Measurements from ENCODE around the gene PCDHB10.
A peak's percentile ranks its signal among the peaks of the same experiment; 100 is the strongest.
"Not testable (repeated sequence)": the region's sequence is repeated elsewhere in the genome, so short reads cannot be mapped to it uniquely, and the experiment has no call there.

PCDHB10 gene

DNA sequence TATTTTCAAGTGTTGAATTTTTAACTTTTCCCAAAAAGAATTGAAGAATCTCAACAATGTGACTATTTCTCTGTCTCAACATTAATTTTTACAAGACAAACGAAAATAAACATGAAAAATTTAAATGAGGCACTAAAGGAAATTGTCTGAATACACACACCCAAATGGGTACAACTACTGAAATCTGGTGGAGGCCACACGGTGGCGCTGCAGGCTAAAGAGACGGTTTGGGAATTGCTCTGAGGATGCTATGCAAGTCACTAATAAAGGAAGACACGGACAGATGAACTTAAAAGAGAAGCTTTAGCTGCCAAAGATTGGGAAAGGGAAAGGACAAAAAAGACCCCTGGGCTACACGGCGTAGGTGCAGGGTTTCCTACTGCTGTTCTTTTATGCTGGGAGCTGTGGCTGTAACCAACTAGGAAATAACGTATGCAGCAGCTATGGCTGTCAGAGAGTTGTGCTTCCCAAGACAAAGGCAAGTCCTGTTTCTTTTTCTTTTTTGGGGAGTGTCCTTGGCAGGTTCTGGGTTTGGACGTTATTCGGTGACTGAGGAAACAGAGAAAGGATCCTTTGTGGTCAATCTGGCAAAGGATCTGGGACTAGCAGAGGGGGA is at the start of gene PCDHB10:
Gene PCDHB10, plus strand, starts transcription at position 244 of the 616 bp plus-strand sequence. Its CDS starts 200 bp downstream, at position 444.
- peak; percentile 42 to 52 for DNase-seq

DNA sequence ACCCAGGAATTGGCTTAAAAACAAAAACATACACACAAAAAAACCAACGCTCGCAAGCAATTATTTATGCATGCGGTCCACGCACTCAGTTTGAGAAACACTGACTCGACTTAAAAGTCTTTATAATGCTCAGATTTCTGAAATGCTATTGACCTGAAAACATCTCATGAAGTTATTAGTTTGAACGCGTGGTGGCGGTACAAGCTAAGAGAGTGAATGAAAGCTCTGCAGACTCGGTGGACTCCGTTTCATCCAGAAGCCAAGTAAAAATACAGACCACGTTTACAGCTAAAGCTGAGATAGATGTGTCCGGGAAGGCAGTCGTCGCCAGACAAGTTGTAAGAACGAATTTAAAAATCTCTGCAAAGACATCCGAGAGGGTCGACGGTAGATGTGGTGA is 42.3 kb upstream of the PCDHB10 start, which contains the start of gene PCDHB6:
Gene PCDHB6, plus strand, starts transcription at position 246 of the 400 bp plus-strand sequence. CDS start 201 bp downstream, outside the sequence.
- DNase-seq = peak in 1 of 2 experiments; percentile 9

DNA sequence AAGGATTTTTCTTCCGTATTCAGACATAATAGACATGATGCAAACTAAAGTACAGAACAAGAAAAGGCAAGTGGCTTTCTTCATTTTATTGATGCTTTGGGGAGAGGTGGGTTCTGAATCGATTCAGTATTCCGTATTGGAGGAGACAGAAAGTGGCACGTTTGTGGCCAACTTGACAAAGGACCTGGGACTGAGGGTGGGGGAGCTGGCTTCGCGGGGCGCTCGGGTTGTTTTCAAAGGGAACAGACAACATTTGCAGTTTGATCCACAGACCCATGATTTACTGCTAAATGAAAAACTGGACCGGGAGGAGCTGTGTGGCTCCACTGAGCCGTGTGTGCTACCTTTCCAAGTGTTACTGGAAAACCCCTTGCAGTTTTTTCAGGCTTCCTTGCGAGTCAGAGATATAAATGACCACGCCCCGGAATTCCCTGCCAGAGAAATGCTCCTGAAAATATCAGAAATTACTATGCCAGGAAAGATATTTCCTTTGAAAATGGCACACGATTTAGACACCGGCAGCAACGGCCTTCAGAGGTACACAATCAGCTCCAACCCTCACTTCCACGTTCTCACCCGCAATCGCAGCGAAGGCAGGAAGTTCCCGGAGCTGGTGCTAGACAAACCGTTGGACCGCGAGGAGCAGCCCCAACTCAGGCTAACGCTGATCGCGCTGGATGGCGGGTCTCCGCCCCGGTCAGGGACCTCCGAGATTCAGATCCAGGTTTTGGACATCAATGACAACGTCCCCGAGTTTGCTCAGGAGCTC is 41.7 kb upstream of the PCDHB10 start:
- no peak for DNase-seq

DNA sequence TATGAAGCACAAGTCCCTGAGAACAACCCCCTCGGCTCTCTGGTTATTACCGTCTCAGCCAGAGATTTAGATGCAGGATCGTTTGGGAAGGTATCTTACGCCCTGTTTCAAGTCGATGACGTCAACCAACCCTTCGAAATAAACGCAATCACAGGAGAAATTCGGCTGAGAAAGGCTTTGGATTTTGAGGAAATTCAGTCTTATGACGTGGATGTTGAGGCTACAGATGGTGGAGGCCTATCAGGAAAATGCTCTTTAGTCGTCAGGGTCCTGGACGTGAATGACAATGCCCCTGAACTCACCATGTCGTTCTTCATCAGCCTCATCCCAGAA is 41.2 kb upstream of the PCDHB10 start:
- no peak for DNase-seq

DNA sequence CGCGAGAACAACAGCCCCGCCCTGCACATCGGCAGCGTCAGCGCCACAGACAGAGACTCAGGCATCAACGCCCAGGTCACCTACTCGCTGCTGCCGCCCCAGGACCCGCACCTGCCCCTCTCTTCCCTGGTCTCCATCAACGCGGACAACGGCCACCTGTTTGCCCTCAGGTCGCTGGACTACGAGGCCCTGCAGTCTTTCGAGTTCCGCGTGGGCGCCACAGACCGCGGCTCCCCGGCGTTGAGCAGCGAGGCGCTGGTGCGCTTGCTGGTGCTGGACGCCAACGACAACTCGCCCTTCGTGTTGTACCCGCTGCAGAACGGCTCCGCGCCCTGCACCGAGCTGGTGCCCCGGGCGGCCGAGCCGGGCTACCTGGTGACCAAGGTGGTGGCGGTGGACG is 40.5 kb upstream of the PCDHB10 start:
- DNase-seq = not testable (repeated sequence)

DNA sequence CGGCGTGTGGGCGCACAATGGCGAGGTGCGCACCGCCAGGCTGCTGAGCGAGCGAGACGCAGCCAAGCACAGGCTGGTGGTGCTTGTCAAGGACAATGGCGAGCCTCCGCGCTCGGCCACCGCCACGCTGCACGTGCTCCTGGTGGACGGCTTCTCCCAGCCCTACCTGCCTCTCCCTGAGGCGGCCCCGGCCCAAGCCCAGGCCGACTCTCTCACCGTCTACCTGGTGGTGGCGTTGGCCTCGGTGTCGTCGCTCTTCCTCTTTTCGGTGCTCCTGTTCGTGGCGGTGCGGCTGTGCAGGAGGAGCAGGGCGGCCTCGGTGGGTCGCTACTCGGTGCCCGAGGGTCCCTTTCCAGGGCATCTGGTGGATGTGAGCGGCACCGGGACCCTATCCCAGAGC is 40.1 kb upstream of the PCDHB10 start:
- not testable (repeated sequence) for DNase-seq

DNA sequence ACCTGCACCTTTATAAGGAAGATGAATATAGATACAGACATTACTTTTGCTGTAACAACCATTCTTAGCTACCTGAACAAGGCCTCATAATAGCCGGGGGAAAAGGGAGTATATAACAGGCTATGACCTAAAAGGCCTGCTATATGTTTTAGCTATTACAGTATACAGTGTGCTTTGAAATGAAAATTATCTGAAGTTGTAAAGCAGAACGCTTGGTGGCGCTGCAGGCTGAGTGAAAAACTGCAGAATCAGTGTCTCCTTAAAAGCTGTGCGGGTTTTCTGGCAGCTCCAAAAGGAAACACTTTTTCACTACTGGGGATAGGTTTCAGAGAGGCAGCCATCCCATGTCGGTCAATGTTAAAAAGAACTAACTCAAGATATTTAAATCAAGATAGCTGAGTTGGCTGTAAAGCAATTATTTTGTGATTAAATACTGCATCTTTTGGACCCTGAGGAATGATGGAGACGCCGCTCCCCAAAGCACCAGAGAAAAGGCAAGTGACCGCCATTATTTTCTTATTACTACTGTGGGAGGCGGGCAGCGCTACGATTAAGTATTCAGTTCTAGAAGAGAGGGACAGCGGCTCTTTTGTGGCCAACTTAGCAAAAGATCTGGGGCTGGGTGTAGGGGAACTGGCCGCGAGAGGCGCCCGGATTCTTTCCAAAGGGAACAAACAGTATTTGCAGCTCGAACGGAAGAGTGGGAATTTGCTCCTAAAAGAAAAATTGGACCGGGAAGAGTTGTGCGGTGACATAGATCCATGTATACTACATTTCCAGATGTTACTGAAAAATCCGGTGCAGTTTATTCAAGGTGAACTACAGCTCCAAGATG is 36.4 kb upstream of the PCDHB10 start:
- no peak for DNase-seq

DNA sequence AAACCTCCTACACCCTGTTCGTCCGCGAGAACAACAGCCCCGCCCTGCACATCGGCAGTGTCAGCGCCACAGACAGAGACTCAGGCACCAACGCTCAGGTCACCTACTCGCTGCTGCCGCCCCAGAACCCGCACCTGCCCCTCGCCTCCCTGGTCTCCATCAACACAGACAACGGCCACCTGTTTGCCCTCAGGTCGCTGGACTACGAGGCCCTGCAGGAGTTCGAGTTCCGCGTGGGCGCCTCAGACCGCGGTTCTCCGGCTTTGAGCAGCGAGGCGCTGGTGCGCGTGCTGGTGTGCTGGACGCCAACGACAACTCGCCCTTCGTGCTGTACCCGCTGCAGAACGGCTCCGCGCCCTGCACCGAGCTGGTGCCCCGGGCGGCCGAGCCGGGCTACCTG is 34.8 kb upstream of the PCDHB10 start:
- not testable (repeated sequence) for DNase-seq

DNA sequence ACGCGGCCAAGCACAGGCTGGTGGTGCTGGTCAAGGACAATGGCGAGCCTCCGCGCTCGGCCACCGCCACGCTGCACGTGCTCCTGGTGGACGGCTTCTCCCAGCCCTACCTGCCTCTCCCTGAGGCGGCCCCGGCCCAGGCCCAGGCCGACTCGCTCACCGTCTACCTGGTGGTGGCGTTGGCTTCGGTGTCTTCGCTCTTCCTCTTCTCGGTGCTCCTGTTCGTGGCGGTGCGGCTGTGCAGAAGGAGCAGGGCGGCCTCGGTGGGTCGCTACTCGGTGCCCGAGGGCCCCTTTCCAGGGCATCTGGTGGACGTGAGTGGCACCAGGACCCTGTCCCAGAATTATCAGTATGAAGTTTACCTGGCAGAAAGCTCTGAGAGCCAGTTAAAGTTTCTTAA is 34.3 kb upstream of the PCDHB10 start:
- DNase-seq = not testable (repeated sequence)

DNA sequence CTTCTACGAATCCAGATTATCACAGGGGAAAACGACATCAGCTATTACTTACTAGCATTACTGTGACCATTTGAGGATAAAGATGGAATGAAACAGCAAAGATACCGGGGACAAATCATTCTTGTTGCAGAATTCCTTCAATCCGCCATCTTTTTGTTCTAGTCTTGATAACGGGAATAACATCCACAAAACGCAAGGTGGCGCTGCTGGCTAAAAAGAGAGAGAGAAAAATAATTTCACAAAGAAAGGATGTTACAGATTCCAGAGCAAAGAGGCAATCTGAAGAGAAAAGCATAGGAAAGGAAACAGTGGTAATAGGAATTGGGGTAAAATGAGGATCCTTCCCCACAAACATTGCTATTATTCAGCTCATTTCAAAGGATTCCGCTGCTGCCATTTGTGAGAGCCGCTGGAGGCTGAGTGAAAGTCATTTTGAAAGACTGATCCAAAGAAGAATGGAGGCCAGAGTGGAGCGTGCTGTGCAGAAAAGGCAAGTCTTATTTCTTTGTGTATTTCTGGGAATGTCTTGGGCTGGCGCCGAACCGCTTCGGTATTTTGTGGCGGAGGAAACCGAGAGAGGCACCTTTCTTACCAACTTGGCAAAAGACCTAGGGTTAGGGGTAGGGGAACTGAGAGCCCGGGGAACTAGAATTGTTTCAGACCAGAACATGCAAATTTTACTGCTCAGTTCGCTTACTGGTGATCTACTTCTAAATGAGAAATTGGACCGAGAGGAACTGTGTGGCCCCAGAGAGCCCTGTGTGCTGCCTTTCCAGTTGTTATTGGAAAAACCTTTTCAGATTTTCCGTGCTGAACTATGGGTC is 19.6 kb upstream of the PCDHB10 start, which contains the start of gene PCDHB7:
Gene PCDHB7, plus strand, starts transcription at position 264 of the 824 bp plus-strand sequence. Its CDS starts 192 bp downstream, at position 456.
- peak; percentile 6 to 34 for DNase-seq

DNA sequence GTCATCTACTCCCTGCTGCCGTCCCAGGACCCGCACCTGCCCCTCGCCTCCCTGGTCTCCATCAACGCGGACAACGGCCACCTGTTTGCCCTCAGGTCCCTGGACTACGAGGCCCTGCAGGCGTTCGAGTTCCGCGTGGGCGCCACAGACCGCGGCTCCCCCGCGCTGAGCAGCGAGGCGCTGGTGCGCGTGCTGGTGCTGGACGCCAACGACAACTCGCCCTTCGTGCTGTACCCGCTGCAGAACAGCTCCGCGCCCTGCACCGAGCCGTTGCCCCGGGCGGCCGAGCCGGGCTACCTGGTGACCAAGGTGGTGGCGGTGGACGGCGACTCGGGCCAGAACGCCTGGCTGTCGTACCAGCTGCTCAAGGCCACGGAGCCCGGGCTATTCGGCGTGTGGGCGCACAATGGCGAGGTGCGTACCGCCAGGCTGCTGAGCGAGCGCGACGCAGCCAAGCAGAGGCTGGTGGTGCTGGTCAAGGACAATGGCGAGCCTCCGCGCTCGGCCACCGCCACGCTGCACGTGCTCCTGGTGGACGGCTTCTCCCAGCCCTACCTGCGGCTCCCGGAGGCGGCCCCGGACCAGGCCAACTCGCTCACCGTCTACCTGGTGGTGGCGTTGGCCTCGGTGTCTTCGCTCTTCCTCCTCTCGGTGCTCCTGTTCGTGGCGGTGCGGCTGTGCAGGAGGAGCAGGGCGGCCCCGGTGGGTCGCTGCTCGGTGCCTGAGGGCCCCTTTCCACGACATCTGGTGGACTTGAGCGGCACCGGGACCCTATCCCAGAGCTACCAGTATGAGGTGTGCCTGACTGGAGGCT is 17.7 kb upstream of the PCDHB10 start:
- DNase-seq = not testable (repeated sequence)

DNA sequence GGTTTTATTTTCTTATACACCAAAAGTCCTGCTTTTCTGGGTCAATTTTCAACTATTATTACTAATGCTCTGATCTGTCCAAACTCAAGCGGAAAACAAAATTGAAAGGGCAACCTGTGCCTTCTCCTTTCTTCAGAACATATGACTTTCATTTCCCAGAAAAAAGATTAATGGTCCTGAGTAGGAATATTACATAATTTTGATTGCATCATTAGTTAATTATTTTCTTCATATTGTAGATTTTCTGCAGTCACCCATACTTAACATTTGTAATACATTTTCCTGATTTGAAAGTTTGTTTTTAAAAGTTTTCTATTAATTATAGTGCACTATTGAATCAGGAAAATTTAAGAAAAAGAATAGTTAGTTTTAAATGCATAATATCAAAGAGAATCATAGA is 16.2 kb upstream of the PCDHB10 start:
- DNase-seq = no peak

DNA sequence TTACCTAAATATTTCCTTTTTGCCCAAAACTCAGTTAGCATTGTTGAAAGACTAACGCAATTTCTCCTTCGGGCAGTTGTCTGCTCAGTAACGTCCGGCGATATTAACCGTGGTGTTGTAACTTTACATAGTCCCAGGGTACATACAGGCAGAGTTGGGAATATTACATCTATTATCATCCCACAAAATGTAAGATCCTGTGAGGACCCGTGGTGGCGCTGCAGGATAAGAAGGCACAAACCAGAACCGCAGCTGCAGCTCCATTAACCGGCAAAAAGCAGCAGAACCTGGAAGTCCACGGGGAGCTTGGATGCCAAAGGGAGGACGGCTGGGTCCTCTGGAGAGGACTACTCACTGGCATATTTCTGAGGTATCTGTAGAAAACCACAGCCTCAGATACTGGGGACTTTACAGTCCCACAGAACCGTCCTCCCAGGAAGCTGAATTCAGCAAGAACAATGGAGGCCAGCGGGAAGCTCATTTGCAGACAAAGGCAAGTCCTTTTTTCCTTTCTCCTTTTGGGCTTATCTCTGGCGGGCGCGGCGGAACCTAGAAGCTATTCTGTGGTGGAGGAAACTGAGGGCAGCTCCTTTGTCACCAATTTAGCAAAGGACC is 14.5 kb upstream of the PCDHB10 start, which contains the start of gene PCDHB8:
Gene PCDHB8, plus strand, starts transcription at position 214 of the 615 bp plus-strand sequence. Its CDS starts 245 bp downstream, at position 459.
- DNase-seq = not testable (repeated sequence)

DNA sequence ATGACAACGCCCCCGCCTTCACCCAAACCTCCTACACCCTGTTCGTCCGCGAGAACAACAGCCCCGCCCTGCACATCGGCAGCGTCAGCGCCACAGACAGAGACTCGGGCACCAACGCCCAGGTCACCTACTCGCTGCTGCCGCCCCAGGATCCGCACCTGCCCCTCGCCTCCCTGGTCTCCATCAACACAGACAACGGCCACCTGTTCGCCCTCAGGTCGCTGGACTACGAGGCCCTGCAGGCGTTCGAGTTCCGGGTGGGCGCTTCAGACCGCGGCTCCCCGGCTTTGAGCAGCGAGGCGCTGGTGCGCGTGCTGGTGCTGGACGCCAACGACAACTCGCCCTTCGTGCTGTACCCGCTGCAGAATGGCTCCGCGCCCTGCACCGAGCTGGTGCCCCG is 12.8 kb upstream of the PCDHB10 start:
- not testable (repeated sequence) for DNase-seq

DNA sequence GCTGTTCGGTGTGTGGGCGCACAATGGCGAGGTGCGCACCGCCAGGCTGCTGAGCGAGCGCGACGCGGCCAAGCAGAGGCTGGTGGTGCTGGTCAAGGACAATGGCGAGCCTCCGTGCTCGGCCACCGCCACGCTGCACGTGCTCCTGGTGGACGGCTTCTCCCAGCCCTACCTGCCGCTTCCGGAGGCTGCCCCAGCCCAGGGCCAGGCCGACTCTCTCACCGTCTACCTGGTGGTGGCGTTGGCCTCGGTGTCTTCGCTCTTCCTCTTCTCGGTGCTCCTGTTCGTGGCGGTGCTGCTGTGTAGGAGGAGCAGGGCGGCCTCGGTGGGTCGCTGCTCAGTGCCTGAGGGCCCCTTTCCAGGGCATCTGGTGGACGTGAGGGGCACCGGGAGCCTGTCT is 12.3 kb upstream of the PCDHB10 start:
- DNase-seq = not testable (repeated sequence)

DNA sequence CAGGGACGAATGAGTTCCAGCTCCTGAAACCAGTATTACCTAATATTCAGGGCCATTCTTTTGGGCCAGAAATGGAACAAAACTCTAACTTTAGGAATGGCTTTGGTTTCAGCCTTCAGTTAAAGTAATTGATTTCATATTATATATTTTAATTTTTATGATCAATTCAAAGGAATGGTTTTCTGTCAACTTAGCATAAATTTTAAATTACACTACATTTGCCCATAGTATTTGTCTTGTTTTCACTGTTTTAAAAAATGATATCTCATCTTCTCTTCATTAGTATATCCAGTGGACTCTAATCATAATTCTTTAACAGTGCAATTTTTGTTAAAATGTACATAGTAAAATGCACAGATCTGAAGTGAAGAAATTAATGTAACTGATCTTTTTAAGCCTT is 11.8 kb upstream of the PCDHB10 start:
- DNase-seq = no peak

DNA sequence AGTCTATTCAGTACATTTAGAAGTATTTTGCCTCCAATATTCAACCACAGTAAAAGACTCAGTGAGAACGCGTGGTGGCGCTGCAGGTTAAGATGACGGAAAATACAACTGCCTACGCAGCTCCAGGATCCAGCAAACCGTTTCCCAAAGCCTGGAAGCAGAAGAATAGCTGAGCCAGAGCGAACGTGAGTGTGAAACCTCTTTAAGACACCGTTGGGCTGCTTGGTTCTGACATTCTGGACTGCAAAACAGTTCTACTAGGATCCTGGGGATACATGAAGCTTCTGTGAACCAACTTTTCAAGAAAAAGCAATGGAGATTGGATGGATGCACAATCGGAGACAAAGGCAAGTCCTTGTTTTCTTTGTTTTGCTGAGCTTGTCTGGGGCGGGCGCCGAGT is 9.9 kb upstream of the PCDHB10 start, which contains the start of gene PCDHB16:
Gene PCDHB16, plus strand, starts transcription at position 140 of the 400 bp plus-strand sequence. Its CDS starts 173 bp downstream, at position 313.
- DNase-seq = no peak

DNA sequence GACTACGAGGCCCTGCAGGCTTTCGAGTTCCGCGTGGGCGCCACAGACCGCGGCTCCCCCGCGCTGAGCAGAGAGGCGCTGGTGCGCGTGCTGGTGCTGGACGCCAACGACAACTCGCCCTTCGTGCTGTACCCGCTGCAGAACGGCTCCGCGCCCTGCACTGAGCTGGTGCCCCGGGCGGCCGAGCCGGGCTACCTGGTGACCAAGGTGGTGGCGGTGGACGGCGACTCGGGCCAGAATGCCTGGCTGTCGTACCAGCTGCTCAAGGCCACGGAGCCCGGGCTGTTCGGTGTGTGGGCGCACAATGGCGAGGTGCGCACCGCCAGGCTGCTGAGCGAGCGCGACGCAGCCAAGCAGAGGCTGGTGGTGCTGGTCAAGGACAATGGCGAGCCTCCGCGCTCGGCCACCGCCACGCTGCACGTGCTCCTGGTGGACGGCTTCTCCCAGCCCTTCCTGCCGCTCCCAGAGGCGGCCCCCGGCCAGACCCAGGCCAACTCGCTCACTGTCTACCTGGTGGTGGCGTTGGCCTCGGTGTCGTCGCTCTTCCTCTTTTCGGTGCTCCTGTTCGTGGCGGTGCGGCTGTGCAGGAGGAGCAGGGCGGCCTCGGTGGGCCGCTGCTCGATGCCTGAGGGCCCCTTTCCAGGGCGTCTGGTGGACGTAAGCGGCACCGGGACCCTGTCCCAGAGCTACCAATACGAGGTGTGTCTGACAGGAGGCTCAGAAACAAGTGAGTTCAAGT is 7.9 kb upstream of the PCDHB10 start:
- not testable (repeated sequence) for DNase-seq

DNA sequence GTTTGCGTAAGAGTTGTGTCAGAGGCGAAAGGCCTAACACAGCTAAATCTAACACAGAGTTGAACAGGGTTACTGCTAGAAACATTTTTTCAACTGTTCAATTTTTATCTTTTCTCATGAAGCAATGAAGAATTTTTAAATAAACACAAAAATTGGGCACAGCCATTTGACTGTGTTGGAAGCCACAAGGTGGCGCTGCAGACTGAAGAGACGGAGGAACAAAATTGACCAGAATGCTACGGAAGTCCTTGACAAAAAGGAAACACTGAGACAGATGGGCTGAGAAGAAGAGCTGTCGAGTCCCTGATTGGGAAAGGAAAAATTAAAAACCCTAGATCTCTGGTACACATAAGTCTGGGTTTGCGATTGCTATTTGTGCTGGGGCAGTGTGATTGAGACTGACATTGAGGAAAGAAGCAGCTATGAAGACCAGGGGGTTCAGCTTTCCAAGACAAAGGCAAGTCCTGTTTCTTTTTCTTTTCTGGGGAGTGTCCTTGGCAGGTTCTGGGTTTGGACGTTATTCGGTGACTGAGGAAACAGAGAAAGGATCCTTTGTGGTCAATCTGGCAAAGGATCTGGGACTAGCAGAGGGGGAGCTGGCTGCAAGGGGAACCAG is 5.1 kb upstream of the PCDHB10 start, which contains the start of gene PCDHB9:
Gene PCDHB9, plus strand, starts transcription at position 265 of the 616 bp plus-strand sequence. Its CDS starts 158 bp downstream, at position 423.
- peak; percentile 29 to 42 for DNase-seq
